Hematopoietic multipotent progenitor cell treated with erythropoietin and hydrocortisone succinate and interleukin-3 and kit ligand, for 6 days (in vitro differentiated cells): ENCODE results near the gene SOWAHA.
"Not testable (repeated sequence)": the region's sequence is repeated elsewhere in the genome, so short reads cannot be mapped to it uniquely, and the experiment has no call there.

Source experiments
- DNase-seq: peaks from one replicate; pipeline ENCODE4 v3.0.0-alpha.2; 2015

Gene SOWAHA

GRCh38 chr5:132827943-132828673, 15.0 kb downstream of the SOWAHA start:
- no peak for DNase-seq

- no peak for DNase-seq
Observed at GRCh38 chr5:132828846-132829494, 15.9 kb downstream of the SOWAHA start.

GRCh38 chr5:132829742-132830435, 16.8 kb downstream of the SOWAHA start:
- DNase-seq = peak; percentile 80

GRCh38 chr5:132830436-132831094, 17.5 kb downstream of the SOWAHA start, which contains the start of gene SHROOM1:
Gene SHROOM1, minus strand, starts transcription at chr5:132830647. Its CDS starts 4,507 bp downstream, at chr5:132826140.
- peak; percentile 38 for DNase-seq

- no peak for DNase-seq
Observed at GRCh38 chr5:132831095-132831860, 18.2 kb downstream of the SOWAHA start.

GRCh38 chr5:132832612-132833011, 19.5 kb downstream of the SOWAHA start:
- DNase-seq = no peak

- no peak for DNase-seq
Observed at GRCh38 chr5:132834057-132834456, 21.0 kb downstream of the SOWAHA start.

GRCh38 chr5:132836852-132837251, 23.8 kb downstream of the SOWAHA start:
- no peak for DNase-seq

GRCh38 chr5:132837868-132838267, 24.8 kb downstream of the SOWAHA start:
- no peak for DNase-seq

- DNase-seq = no peak
Observed at GRCh38 chr5:132838516-132839282, 25.6 kb downstream of the SOWAHA start.

GRCh38 chr5:132839426-132840301, 26.6 kb downstream of the SOWAHA start:
- no peak for DNase-seq

- DNase-seq = no peak
Observed at GRCh38 chr5:132840313-132840712, 27.2 kb downstream of the SOWAHA start.

- DNase-seq = no peak
Observed at GRCh38 chr5:132840896-132841295, 27.8 kb downstream of the SOWAHA start.

GRCh38 chr5:132841305-132841704, 28.2 kb downstream of the SOWAHA start:
- DNase-seq = no peak

- DNase-seq = no peak
Observed at GRCh38 chr5:132848270-132848669, 35.2 kb downstream of the SOWAHA start.

GRCh38 chr5:132849347-132849746, 36.2 kb downstream of the SOWAHA start:
- no peak for DNase-seq

- DNase-seq = no peak
Observed at GRCh38 chr5:132850066-132850465, 37.0 kb downstream of the SOWAHA start.

GRCh38 chr5:132853323-132853722, 40.2 kb downstream of the SOWAHA start:
- no peak for DNase-seq

- DNase-seq = no peak
Observed at GRCh38 chr5:132853790-132854189, 40.7 kb downstream of the SOWAHA start.

GRCh38 chr5:132854301-132854700, 41.2 kb downstream of the SOWAHA start:
- DNase-seq = no peak

GRCh38 chr5:132854992-132855391, 41.9 kb downstream of the SOWAHA start:
- not testable (repeated sequence) for DNase-seq
